H1 (cell line): ENCODE data around the gene IDI1. TPM values are rescaled to one million over a fixed set of nuclear protein-coding genes. Genes with fewer than 3 reads are reported as not detected.

Source experiments
- CTCF ChIA-PET: fragments of 300-600 bp; sonication (Branson Sonifier 250); formaldehyde crosslinking; loops from one replicate; lab custom pipeline; 2021; ENCODE audit not compliant: partially characterized antibody; lab: Charles Lee
- POLR2A ChIA-PET: fragments of 300-600 bp; sonication (Branson Sonifier 250); formaldehyde crosslinking; loops from one replicate; lab custom pipeline; 2021; ENCODE audit warnings: inconsistent platforms; ENCODE audit not compliant: partially characterized antibody; lab: Charles Lee
- DNase-seq, 2 experiments: peaks; one replicate each; pipeline versions ENCODE4 v3.0.0 to v3.0.0-alpha.2; 2010 to 2022; ENCODE audit warnings: low spot score in 2 of 2, low read depth in 1 of 2, mixed read lengths in 1 of 2
- FAIRE-seq: peaks from 2 replicates; lab custom pipeline; 2011; peaks lifted over from hg19 to GRCh38; lab: Jason Lieb, UNC
- H2AFZ ChIP-seq: 2 replicates; pipeline ENCODE4 v1.8.1; 2012; ENCODE audit warnings: low read length, inconsistent platforms
- H2AK5ac ChIP-seq: 2 replicates; pipeline ENCODE4 v1.6.1; 2013; ENCODE audit warnings: low read depth, low read length
- H2BK120ac ChIP-seq: replicated peaks from 2 replicates; pipeline ENCODE3; 2013; ENCODE audit warnings: low read depth, low read length, inconsistent platforms
- H2BK12ac ChIP-seq: 2 replicates; pipeline ENCODE4 v1.6.1; 2013; ENCODE audit warnings: low read depth, low read length
- H2BK15ac ChIP-seq: 2 replicates; pipeline ENCODE4 v1.6.1; 2013; ENCODE audit warnings: low read length
- H2BK20ac ChIP-seq: 2 replicates; pipeline ENCODE4 v1.6.1; 2013; ENCODE audit warnings: low read length
- H2BK5ac ChIP-seq: 2 replicates; pipeline ENCODE4 v1.6.1; 2013; ENCODE audit warnings: low read depth, low read length
- H3K14ac ChIP-seq: 2 replicates; pipeline ENCODE4 v1.6.1; 2013; ENCODE audit warnings: inconsistent platforms; ENCODE audit not compliant: insufficient read length
- H3K18ac ChIP-seq: 2 replicates; pipeline ENCODE4 v1.6.1; 2013; ENCODE audit warnings: low read length; ENCODE audit errors: extremely low read depth
- H3K23ac ChIP-seq: 2 replicates; pipeline ENCODE4 v1.6.1; 2013; ENCODE audit warnings: inconsistent platforms; ENCODE audit not compliant: insufficient read length
- H3K23me2 ChIP-seq: 2 replicates; pipeline ENCODE4 v1.6.1; 2013; ENCODE audit warnings: low read depth, low read length
- H3K27ac ChIP-seq: 2 replicates; pipeline ENCODE4 v1.6.1; 2011; ENCODE audit warnings: low read depth, low read length, inconsistent platforms
- H3K27me3 ChIP-seq, 4 experiments: replicated peaks in 1 of 4; 1 replicate in 1 of 4; 2 replicates in 3 of 4; pipeline versions ENCODE4 v1.6.1 to v1.8.1; 2011 to 2013; ENCODE audit warnings: low read length in 3 of 4, mild to moderate bottlenecking in 3 of 4, inconsistent platforms in 2 of 4, mixed read lengths in 2 of 4, moderate library complexity in 1 of 4; ENCODE audit not compliant: control insufficient read depth in 3 of 4, insufficient read depth in 3 of 4; ENCODE audit errors: extremely low read depth in 1 of 4
- H3K36me3 ChIP-seq, 4 experiments: 2 replicates each; pipeline versions ENCODE4 v1.6.1 to v1.8.1; 2011 to 2013; ENCODE audit warnings: mild to moderate bottlenecking in 4 of 4, low read length in 3 of 4, moderate library complexity in 2 of 4, control low read depth in 1 of 4, inconsistent platforms in 1 of 4; ENCODE audit not compliant: insufficient read depth in 4 of 4, control insufficient read depth in 2 of 4
- H3K4ac ChIP-seq: replicated peaks from 2 replicates; pipeline ENCODE3; 2013; ENCODE audit warnings: low read length, low read depth, mixed read lengths, inconsistent platforms; ENCODE audit not compliant: insufficient read length
- H3K4me1 ChIP-seq, 4 experiments: replicated peaks in 1 of 4; 1 replicate in 1 of 4; 2 replicates in 3 of 4; pipeline versions ENCODE4 v1.6.1 to v1.8.1; 2011 to 2013; ENCODE audit warnings: low read length in 3 of 4, inconsistent platforms in 2 of 4, mixed read lengths in 1 of 4; ENCODE audit not compliant: insufficient read depth in 4 of 4, control insufficient read depth in 3 of 4
- H3K4me2 ChIP-seq, 2 experiments: 2 replicates each; pipeline versions ENCODE4 v1.6.1 to v1.8.1; 2011 to 2013; ENCODE audit warnings: low read depth in 2 of 2, low read length in 2 of 2, control low read depth in 1 of 2, inconsistent platforms in 1 of 2, mild to moderate bottlenecking in 1 of 2; ENCODE audit not compliant: insufficient read depth in 1 of 2
- H3K4me3 ChIP-seq, 4 experiments: fragments of 200-600, 300-600 bp in 1 of 4; sonication (generic), shearing (Covaris generic), sonication (Bioruptor Twin) in 1 of 4; 2 replicates each; pipeline versions ENCODE4 v1.5.1 to v1.8.1; 2011 to 2016; ENCODE audit warnings: low read length in 4 of 4, low read depth in 3 of 4, control low read depth in 2 of 4, inconsistent platforms in 2 of 4, mild to moderate bottlenecking in 2 of 4, mixed read lengths in 1 of 4, moderate library complexity in 1 of 4; ENCODE audit not compliant: insufficient read depth in 2 of 4; ENCODE audit errors: extremely low read depth in 1 of 4
- H3K56ac ChIP-seq: replicated peaks from 2 replicates; pipeline ENCODE3; 2013; ENCODE audit warnings: low read depth, mild to moderate bottlenecking, mixed read lengths, low read length, inconsistent platforms; ENCODE audit not compliant: insufficient read length
- H3K79me1 ChIP-seq: 2 replicates; pipeline ENCODE4 v1.6.1; 2013; ENCODE audit warnings: low read depth, low read length, control low read depth
- H3K79me2 ChIP-seq, 2 experiments: 2 replicates each; pipeline versions ENCODE4 v1.6.1 to v1.8.1; 2012 to 2013; ENCODE audit warnings: low read length in 2 of 2, mild to moderate bottlenecking in 2 of 2, inconsistent platforms in 1 of 2; ENCODE audit not compliant: insufficient read depth in 2 of 2, control insufficient read depth in 1 of 2
- H3K9ac ChIP-seq, 4 experiments: replicated peaks in 1 of 4; 1 replicate in 1 of 4; 2 replicates in 3 of 4; pipeline versions ENCODE4 v1.6.1 to v1.8.1; 2011 to 2013; ENCODE audit warnings: low read depth in 3 of 4, low read length in 3 of 4, control low read depth in 2 of 4, mild to moderate bottlenecking in 2 of 4, moderate library complexity in 2 of 4, inconsistent platforms in 1 of 4; ENCODE audit errors: extremely low read depth in 1 of 4
- H3K9me3 ChIP-seq, 2 experiments: 2 replicates each; pipeline versions ENCODE4 v1.6.1 to v1.8.1; 2012 to 2013; ENCODE audit warnings: mild to moderate bottlenecking in 2 of 2, moderate library complexity in 2 of 2, control low read depth in 1 of 2, inconsistent platforms in 1 of 2, low read depth in 1 of 2, low read length in 1 of 2, mixed read lengths in 1 of 2; ENCODE audit not compliant: insufficient read depth in 2 of 2
- H4K20me1 ChIP-seq, 2 experiments: replicated peaks in 1 of 2; 2 replicates each; pipeline versions ENCODE3 to v1.8.1; 2011 to 2013; ENCODE audit warnings: inconsistent platforms in 2 of 2, low read length in 2 of 2, mild to moderate bottlenecking in 1 of 2; ENCODE audit not compliant: insufficient read depth in 2 of 2, control insufficient read depth in 1 of 2
- H4K5ac ChIP-seq: 2 replicates; pipeline ENCODE4 v1.6.1; 2013; ENCODE audit warnings: low read length, low read depth, mixed read lengths, inconsistent platforms; ENCODE audit not compliant: insufficient read length
- H4K8ac ChIP-seq: 2 replicates; pipeline ENCODE4 v1.8.0; 2013; ENCODE audit warnings: mild to moderate bottlenecking, moderate library complexity, low read length, inconsistent platforms; ENCODE audit not compliant: insufficient read depth; ENCODE audit errors: extremely low read depth
- H4K91ac ChIP-seq: replicated peaks from 2 replicates; pipeline ENCODE3; 2013; ENCODE audit warnings: low read length, mixed read lengths, inconsistent platforms; ENCODE audit not compliant: insufficient read length
- JUN ChIP-seq: IDR thresholded peaks from 2 replicates; pipeline ENCODE4 v1.6.1; 2011; ENCODE audit warnings: low read depth, mild to moderate bottlenecking, improper control_type of control experiment, low read length
- NANOG ChIP-seq: IDR thresholded peaks from 2 replicates; pipeline ENCODE4 v1.6.1; 2011; ENCODE audit warnings: low read length, low read depth, mild to moderate bottlenecking, inconsistent platforms; ENCODE audit not compliant: insufficient read depth, poor library complexity, severe bottlenecking
- RAD21 ChIP-seq, 2 experiments: IDR thresholded peaks in 1 of 2; conservative IDR thresholded peaks in 1 of 2; 2 replicates each; pipeline ENCODE4 v1.6.1; 2011; ENCODE audit warnings: low read depth in 2 of 2, low read length in 2 of 2, improper control_type of control experiment in 1 of 2, inconsistent platforms in 1 of 2, mild to moderate bottlenecking in 1 of 2, moderate library complexity in 1 of 2
- SIN3A ChIP-seq, 2 experiments: IDR thresholded peaks in 1 of 2; conservative IDR thresholded peaks in 1 of 2; 2 replicates each; pipeline ENCODE4 v1.6.1; 2011 to 2012; ENCODE audit warnings: low read length in 2 of 2, improper control_type of control experiment in 1 of 2, low read depth in 1 of 2, mild to moderate bottlenecking in 1 of 2
- polyA plus RNA-seq, 7 experiments: library from polyadenylated mRNA; depleted of rRNA in 3 of 7; stranded (reverse) in 5 of 7; unstranded in 2 of 7; fragments of >200 nt in 5 of 7; fragments of 200-250 nt in 2 of 7; gene quantifications; 1 replicate in 5 of 7; 2 replicates in 1 of 7; 4 replicates in 1 of 7; pipeline versions ENCODE4 v1.2.1 to v1.2.3, GENCODE V29; 2011 to 2013; ENCODE audit warnings: missing spikeins in 2 of 7, mixed read lengths in 2 of 7
- total RNA-seq: library from RNA; stranded (reverse); fragmentation: NEBNext Ultra II Directional; extraction: Animal tissue kit (Norgen Biotek cat#: 25700); gene quantifications from 2 replicates; pipeline ENCODE4 v1.2.1, GENCODE V29; 2021

IDI1 gene
- total and polyA plus RNA-seq, 2 of the 8 experiments (the other 6 are each of a cell fraction or from before 2014, with no cell fraction given), result 35.3 to 56.6 TPM

DNA sequence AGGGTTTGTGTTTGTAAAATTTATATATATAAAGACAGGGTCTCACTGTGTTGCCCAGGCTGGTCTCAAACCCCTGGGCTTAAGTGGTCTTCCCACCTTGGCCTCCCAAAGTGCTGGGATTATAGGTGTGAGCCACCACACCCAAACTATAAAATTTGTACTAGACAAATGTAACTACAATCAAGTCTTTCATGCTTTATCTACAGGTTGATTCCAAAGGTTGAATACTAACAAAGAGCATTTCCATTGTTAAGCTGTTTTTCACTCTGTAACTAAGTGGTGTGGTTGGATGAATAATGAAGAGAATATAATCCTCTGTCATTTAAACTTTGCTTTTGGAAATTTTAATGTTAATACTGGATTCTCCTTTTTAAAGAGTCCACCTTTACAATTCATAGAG, 29.7 kb upstream of the IDI1 start:
- no peaks in the 10 kb centered on the region for H3K79me1 ChIP-seq
- H3K56ac ChIP-seq, result no peak overlapping the region
- H3K23me2 ChIP-seq, result no peaks in the 10 kb centered on the region
- no peak overlapping the region for H2BK15ac ChIP-seq
- H2BK5ac ChIP-seq, result no peak overlapping the region
- no peak overlapping the region for H4K8ac ChIP-seq
- H4K91ac ChIP-seq, result no peak overlapping the region
- no peak overlapping the region for H2AK5ac ChIP-seq
- H2BK20ac ChIP-seq, result no peak overlapping the region
- DNase-seq (no peak), FAIRE-seq (no peak)
- H3K4me1 ChIP-seq, result no peaks in the 10 kb centered on the region
- H3K27me3 ChIP-seq, result no peaks in the 10 kb centered on the region
- ChIA-PET CTCF (no interaction called here), POLR2A (no interaction called here)
- H2AFZ ChIP-seq, result no peak overlapping the region
- H4K5ac ChIP-seq, result no peak overlapping the region
- no peak overlapping the region for H3K18ac ChIP-seq
- no peak overlapping the region for H3K27ac ChIP-seq
- no peaks in the 10 kb centered on the region for H3K79me2 ChIP-seq
- no peak overlapping the region for H2BK12ac ChIP-seq
- no peak overlapping the region for H2BK120ac ChIP-seq
- H3K4me3 ChIP-seq, result no peak overlapping the region
- TF ChIP-seq RAD21 (IDR thresholded peaks at IDR 0.05 in 1 of 2, conservative IDR thresholded peaks at IDR 0.05 in 1 of 2; ENCODE audit: low read depth in 2 of 2, low read length in 2 of 2) (no peak), NANOG (no peak), SIN3A (conservative IDR thresholded peaks at IDR 0.05 in 1 of 2, IDR thresholded peaks at IDR 0.05 in 1 of 2; ENCODE audit: low read depth in 1 of 2, low read length in 2 of 2) (no peak), JUN (no peak)
- peaks cover 0 to 4% of the 10 kb centered on the region in 2 experiments for H4K20me1 ChIP-seq
- no peaks in the 10 kb centered on the region for H3K9me3 ChIP-seq
- H3K4me2 ChIP-seq, result no peak overlapping the region
- no peak overlapping the region for H3K4ac ChIP-seq
- H3K23ac ChIP-seq, result no peak overlapping the region
- H3K9ac ChIP-seq, result no peak overlapping the region
- H3K14ac ChIP-seq, result no peak overlapping the region
- H3K36me3 ChIP-seq, result peaks cover 0 to 28% (median 8%) of the 10 kb centered on the region in 4 experiments; a peak in 7 of 8 replicates
